ENCODE measurements around the gene PYY. TPM values are rescaled to one million over a fixed set of nuclear protein-coding genes. Genes with fewer than 3 reads are reported as not detected.

PYY gene
- total RNA-seq, 1 experiment from 2014 or later, result not detected

- no peaks in the 10 kb centered on the region for H3K36me3 ChIP-seq (ENCODE audit: control insufficient read depth, insufficient read depth, low read length)
- DNase-seq (ENCODE audit: low read depth, low spot score) (no peak), ATAC-seq (no peak)
- ChIA-PET CTCF (no interaction called here), POLR2A (no interaction called here)
- no peaks in the 10 kb centered on the region for H3K9me3 ChIP-seq (ENCODE audit: control insufficient read depth, insufficient read depth, low read depth, low read length)
- no TSS peak for BruUV-seq (replicated peaks)
- H3K27me3 ChIP-seq (ENCODE audit: control insufficient read depth, insufficient read depth, low read length), result peaks cover 3% of the 10 kb centered on the region; the same call in 1 of the 2 replicates
- in situ Hi-C loops (cut with HindIII; ENCODE audit: low pct_unique_long_range_greater_than_20kb, low sequenced_read_pairs), result no loop called here
- H3K27ac ChIP-seq (ENCODE audit: low read length), result no peak overlapping the region
- TF ChIP-seq TCF7L2 (IDR thresholded peaks at IDR 0.05; ENCODE audit: low read depth, low read length) (no peak), CTCF (IDR thresholded peaks at IDR 0.05) (no peak), SIN3A (IDR thresholded peaks at IDR 0.05; ENCODE audit: borderline replicate concordance, insufficient read depth, low read depth, low read length) (no peak), POLR2AphosphoS5 (IDR thresholded peaks at IDR 0.05; ENCODE audit: low read depth, low read length) (no peak), REST (IDR thresholded peaks at IDR 0.05; ENCODE audit: insufficient read depth in 1 of 2, low read depth in 2 of 2, low read length in 1 of 2) (no peak)
- intact Hi-C loops (cut with micrococcal nuclease; ENCODE audit: unreplicated experiment), result no loop called here
- no peak overlapping the region for H3K4me3 ChIP-seq (ENCODE audit: low read depth in 2 of 2, low read length in 2 of 2)
- H3K4me1 ChIP-seq (ENCODE audit: control insufficient read depth, insufficient read depth, low read length), result peaks cover under 1% of the 10 kb centered on the region; the same call in 1 of the 2 replicates
Observed at GRCh38 chr17:43912635-43913304, 41.0 kb downstream of the PYY start.

- intact Hi-C loops (cut with micrococcal nuclease; ENCODE audit: unreplicated experiment), result no loop called here
- DNase-seq (ENCODE audit: low read depth, low spot score), result no peak
- no peak overlapping the region for H3K27ac ChIP-seq (ENCODE audit: low read length)
- H3K4me1 ChIP-seq (ENCODE audit: control insufficient read depth, insufficient read depth, low read length), result peaks cover 7% of the 10 kb centered on the region
- no peak for ATAC-seq
- no peaks in the 10 kb centered on the region; the same call in 1 of the 2 replicates for H3K36me3 ChIP-seq (ENCODE audit: control insufficient read depth, insufficient read depth, low read length)
- no peak for TF ChIP-seq SIN3A (IDR thresholded peaks at IDR 0.05; ENCODE audit: borderline replicate concordance, insufficient read depth, low read depth, low read length)
- no peak for TF ChIP-seq REST (IDR thresholded peaks at IDR 0.05; ENCODE audit: insufficient read depth in 1 of 2, low read depth in 2 of 2, low read length in 1 of 2)
- no peak for TF ChIP-seq CTCF (IDR thresholded peaks at IDR 0.05)
- TF ChIP-seq POLR2AphosphoS5 (IDR thresholded peaks at IDR 0.05; ENCODE audit: low read depth, low read length), result no peak
- TF ChIP-seq TCF7L2 (IDR thresholded peaks at IDR 0.05; ENCODE audit: low read depth, low read length), result no peak
- peaks cover 3% of the 10 kb centered on the region; the same call in 1 of the 2 replicates for H3K27me3 ChIP-seq (ENCODE audit: control insufficient read depth, insufficient read depth, low read length)
- CTCF ChIA-PET, result no interaction called here
- no peak overlapping the region for H3K4me3 ChIP-seq (ENCODE audit: low read depth in 2 of 2, low read length in 2 of 2)
- POLR2A ChIA-PET, result no interaction called here
- no peaks in the 10 kb centered on the region for H3K9me3 ChIP-seq (ENCODE audit: control insufficient read depth, insufficient read depth, low read depth, low read length)
- BruUV-seq (replicated peaks), result no TSS peak
- in situ Hi-C loops (cut with HindIII; ENCODE audit: low pct_unique_long_range_greater_than_20kb, low sequenced_read_pairs), result no loop called here
Observed at GRCh38 chr17:43911904-43912303, 41.8 kb downstream of the PYY start.
